GM18517 (cell line): Measurements from ENCODE around the gene ABI3BP.

ENCODE experiments used
- ATAC-seq: cut with Tn5 transposase; IDR thresholded peaks from one replicate; pipeline ENCODE4 v1.9.1; 2021; ENCODE audit warnings: mild to moderate bottlenecking, moderate library complexity; ENCODE audit not compliant: unreplicated experiment

The ABI3BP gene

DNA sequence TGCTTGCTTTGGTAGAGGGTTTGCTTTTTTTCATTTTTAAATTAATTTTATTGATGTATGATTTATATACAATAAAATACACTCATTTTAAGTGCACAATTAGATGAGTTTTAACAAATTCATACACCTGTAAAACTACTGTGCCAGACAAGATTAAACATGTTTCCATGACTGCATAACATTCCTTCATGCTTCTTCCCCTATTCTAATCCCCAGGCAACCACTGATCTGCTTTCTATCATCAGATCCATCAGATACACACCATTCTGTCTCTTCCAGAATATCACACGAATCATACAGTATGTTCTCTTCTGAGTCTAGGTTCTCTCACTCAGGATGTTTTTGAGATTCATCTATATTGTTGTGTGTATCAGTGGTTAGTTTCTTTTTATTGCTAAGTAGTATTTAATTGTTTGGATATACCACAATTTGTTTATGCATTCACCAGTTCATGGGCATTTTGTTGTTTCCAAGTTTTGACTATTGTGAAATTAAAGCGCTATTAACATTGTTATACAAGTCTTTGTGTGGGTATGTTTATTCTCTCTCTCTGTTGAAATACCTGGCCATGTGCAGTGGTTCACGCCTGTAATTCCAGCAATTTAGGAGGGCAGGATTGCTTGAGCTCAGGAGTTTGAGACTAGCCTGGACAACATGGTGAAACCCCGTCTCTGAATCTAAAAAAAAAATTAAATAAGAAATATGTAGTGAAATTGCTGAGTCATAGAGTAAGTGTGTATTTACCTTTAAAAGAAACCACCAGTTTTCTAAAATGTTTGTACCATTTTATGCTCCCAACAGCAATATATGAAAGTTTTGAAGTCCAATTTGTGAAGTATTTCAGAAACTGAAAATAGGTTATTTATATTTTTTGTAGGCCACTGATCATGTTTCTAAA is 290.9 kb downstream of the ABI3BP start:
- ATAC-seq = no peak

DNA sequence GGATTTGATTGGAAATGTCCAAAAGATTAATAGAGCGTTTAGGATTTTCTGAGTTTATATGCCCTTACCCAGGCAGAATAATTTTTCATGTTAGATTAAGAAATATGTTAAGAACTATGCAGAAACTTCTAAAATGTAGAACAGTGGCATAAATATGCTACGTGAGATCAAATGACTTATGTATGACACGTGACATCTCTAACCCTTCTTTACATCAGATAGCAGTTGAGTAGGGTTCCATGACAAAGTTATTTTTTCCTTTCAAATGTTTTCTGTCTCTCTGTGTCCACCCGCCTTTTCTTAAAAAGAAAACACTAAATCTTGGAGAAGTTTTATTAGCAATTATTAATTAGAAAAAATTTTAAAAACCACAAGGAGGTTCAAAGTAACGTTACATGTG is 292.5 kb downstream of the ABI3BP start:
- no peak for ATAC-seq
